Kidney tubule cell (primary cell): ENCODE data around the gene CHST11.

Experiments
- DNase-seq: peaks from one replicate; pipeline ENCODE4 v3.0.0-alpha.2; 2018; ENCODE audit warnings: low spot score

Gene CHST11

DNA sequence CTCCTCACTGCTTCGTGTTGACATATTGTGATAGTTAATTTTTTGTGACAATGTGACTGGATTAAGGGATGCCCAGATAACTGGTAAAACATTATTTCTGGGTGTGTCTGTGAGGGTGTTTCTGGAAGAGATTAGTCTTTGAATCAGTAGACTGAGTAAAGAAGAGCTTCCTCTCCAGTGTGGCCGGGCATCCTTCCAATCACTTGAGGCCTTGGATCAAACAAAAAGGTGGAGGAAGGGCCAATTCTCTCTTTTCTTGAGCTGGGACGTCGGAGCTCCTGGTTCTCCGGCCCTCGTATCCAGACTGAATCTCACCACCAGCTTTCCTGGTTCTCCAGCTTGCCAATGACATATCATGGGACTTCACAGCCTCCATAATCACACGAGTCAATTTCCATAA lies 240.4 kb downstream of the CHST11 start:
- no peak for DNase-seq

DNA sequence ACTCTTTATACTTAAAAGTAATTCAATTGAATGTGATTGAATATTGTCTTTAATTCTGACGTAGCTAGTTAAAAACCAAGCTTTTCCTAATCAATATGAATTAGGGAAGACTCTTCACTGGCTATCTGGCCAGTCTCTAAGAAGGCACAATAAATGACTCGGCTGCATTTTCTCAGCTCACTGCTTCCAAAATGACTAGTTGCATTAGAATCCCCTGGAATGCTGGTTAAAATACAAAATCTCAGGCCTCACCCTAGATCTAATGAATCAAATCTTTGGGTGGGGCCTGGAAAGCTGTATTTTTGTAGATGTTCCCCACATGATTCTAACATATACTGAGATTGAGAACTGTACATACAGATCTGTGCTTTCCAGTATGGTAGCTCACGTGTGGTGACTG lies 242.1 kb downstream of the CHST11 start:
- DNase-seq = peak; percentile 55

DNA sequence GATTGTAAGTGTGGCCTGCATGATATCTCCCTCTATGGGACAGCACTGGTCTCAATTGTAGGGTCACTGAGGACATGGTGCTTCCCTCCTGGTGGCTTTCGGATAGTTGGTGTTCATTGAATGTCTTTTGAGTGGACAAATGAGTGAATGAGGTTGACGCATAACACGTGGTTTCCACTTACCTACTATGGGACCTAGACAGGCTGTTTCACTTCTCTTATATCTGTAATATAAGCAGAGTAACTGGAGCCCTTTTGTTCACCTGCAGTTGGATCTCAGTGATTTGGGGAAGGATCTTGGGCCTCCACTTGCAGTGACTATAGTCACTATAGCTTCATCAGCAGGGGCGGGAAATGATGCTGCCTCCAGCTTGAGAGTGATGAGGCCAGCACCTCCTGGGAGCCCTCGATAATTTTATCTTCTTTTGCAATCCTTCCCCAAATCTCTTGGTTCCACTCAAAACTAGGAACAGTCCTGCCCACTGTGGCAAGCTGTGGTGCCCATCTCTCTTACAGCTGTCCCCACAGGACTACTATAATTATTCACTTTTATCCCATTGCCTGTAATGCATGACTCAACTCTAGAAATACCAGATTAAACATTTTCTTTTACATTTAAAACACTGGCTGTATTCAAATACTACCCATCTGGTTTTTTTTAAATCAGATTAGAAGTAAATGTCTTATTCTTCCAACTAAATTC lies 242.9 kb downstream of the CHST11 start:
- DNase-seq = no peak

DNA sequence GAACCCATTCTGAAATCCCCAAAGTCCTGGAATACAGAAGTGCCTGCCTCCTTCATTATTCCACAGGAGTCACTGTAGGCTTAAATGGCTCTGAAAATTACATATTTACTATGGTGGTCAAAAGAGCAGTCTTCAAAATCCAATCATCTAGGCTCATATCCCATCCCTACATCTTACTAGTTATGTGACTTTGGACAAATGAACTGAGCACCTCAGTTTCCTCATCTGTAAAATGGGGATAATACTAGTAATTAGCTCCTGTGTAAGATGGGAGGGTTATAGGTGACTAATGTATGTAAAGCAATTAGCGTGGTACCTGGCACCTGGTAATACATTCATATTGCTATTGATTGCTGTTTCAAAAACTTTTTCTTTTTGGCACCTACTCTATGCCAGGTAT lies 243.6 kb downstream of the CHST11 start:
- no peak for DNase-seq

DNA sequence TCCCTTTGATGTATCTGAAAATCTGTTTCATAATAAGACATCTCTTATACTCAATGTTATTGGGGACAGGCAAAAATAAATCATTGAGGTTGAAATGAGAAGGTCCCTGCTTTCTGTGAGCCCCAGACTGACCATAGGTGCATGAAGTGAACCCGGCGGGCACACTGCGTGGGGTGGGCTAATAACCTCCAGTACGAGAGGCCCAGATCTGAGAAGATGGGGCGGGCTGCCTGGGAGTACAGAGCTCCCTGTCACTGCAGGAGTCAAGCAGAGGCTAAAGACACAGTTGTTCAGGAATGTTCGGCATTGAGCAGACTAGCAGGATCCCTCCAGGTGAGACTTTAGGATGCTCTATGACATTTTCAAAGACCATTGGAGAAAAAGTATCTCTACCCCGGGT lies 244.6 kb downstream of the CHST11 start:
- DNase-seq = no peak

DNA sequence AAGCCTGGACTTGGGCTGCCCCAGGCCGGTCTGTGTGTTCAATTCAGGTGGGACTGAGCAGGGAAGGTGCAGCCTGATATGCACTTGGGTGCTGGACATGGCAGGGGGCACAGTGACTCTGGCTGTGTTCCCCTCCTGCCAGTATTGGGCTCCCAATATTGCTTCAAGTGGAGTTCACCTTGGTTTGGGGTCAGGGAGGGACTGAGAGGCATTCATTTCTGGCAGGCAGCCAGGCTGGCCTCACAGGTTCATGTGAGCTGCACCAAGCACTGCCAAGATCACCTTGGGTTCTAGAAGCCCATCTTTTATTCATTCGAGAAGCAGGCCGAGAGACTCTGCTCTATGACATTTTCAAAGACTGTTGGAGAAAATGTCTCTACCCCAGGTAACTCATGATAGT lies 245.0 kb downstream of the CHST11 start:
- DNase-seq = no peak

DNA sequence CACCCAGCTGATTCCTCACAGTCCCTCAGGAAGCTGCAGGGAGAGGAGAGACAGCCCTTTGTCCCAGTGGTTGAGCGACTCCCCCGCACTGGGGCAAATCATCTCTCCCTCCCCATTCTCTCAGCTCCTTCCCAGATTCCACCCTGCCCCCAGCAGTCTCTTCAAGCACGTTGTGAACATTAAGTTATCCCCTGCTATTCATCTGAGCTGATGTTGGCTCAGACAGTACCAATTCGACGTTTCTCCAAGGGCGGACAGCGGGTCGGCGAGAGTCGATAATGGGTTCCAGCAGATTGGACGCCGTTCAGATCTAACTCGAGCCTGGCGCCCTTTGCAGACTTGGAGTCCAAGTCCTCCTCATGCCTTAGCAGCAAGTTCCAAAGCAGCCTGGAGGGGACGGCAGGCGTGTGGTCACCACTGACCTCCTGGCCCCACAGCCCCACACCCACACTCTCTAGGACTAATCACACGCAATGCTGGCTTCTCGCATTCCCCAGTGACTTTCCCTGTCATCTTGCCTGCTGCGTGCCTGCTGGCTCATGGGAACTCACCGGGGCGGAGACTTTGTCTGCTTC lies 245.9 kb downstream of the CHST11 start:
- no peak for DNase-seq

DNA sequence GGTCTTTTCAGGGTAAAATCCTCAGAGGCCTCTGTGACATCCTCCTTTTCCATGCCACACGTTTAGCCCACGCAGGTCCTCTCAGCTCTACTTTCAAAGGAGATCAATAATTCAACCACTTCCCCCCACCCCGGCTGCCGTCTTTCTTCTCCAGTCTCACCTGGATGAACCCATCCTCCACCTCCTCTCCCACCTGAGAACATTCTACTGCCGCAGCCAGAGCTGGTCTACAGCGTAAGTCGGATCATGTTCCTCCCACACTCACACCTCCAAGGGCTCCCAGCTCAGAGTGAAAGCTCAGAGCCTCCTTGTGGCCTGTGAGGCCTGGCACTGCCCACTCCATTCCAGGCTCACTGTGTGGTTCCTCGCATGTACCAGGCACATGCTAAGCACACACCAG lies 246.6 kb downstream of the CHST11 start:
- DNase-seq = no peak

DNA sequence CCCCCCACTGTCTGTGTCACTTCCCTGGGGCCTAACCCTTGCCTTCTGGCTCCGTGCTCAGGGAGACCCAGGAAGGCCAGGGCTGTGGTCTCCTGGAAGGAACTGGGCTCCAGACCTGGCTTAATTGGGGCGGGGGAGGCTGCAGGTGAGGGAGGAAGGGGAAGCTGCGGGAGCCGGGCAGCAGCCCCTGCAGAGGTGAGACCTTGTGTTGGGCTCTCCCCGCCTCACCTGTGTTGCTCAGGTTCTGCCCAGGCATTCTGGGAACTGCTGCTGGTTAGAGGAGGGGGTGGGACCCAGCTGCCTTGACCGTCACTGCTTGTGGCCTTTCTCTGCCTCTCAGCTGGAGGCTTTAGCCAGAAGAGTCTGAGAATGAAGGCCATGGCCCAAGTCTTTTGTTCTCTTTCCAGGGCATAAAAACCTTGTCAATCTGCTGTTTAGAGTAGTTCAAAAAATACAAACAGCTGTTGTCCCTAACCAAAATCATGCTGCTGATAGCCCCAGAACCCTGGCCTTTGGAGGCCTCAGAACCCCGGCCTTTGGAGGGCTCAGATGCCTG lies 247.6 kb downstream of the CHST11 start:
- no peak for DNase-seq

DNA sequence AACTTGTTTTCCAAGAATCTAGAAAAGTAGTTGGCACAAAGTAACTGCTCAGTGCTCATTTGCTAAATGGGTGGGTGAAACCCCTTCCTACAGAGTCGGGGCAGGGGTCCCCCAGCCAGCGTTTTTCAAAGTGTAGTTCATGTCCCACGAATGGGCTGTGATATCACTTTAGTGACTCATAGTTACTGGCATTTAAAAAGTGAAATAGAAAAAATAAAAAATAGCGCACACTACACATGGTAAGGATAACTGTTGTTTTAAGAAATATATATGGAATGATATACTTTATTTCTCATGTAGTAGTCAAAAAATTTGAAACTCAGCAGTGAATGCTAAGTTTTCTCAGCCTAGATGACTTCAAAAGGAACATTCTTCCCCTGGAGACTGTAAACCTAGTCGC lies 250.4 kb downstream of the CHST11 start:
- no peak for DNase-seq

DNA sequence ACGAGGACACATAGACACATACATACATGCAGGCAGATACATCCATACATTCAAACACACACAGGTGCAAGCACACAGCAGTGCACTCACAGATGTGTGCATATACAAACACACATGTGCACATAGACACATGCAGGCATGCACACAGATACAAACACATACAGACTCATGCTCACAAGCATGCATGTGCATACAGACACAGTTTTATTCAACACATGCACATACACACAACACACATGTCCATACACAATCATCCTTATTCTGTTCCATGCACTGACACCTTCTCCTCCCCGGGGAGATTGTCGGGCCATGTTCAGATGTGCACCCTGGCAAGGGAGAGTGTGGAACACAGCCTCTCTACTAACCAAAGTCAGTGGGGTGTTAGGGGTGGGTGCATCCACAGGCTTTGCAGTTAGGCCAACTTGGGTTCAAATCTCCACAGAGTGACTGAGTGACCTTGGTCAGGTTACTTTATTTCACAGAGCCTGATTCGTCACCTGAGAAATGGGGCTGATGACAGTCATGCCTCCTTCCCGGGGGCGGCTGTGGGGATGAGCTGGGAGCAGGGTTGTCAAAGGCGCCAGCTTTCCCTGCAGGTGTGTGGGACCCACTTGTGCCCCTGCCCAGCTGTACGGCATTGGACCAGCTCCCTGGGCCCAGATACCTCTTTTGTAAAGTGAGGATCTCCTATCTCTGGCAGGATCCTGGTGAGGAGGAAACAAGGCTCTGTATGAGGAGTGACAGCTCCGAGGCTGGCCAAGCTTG lies 251.2 kb downstream of the CHST11 start:
- DNase-seq = no peak

DNA sequence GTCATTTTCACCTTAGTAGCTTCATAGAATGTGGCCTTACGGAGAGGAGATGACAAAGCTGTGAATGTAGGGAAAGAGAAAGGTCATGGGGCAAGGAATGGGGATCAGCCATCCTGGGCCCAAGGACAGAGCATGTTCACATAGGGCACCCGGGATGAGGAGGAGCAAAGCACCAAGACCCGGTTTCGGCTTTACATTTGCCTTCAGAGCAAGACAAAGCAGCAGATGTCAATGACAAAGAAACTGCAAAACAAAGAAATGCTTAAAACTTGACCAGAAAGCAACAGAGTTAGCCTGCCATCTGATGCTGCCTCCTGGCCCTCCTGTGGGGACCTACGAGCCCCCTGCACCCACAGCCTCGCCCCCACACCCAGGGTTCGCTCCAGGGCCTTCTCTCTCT lies 252.1 kb downstream of the CHST11 start:
- DNase-seq = no peak

DNA sequence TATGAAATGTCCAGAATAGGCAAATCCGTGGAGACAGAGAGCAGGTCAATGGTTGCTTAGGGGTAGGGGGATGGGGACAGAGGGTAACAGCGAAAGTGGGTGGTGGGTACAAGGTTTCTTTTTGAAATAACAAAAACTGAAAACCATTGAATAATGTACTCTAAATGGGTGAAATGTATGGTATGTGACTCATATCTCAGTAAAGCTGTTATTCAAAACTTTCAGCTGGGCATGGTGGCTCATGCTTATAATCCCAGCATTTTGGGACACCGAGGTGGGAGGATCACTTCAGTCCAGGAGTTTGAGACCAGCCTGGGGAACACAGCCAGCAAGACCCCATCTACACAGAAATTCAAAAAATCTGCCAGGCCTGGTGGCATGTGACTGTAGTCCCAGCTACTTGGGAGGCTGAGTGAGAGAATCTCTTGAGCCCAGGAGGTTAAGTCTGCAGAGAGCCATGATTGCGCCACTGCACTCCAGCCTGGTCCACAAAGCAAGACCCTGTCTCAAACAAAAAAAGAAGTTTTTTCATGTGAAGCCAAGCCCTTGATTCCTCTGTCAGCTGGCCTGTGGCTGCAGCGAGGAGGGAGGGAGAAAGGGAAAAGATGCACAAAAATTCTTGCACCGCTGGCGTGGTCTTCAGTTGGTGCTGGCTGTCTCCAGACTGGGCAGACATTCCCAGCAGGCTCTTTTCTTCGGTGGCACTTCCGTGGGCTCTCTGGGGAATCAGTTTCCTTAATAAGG lies 253.1 kb downstream of the CHST11 start:
- DNase-seq = no peak

DNA sequence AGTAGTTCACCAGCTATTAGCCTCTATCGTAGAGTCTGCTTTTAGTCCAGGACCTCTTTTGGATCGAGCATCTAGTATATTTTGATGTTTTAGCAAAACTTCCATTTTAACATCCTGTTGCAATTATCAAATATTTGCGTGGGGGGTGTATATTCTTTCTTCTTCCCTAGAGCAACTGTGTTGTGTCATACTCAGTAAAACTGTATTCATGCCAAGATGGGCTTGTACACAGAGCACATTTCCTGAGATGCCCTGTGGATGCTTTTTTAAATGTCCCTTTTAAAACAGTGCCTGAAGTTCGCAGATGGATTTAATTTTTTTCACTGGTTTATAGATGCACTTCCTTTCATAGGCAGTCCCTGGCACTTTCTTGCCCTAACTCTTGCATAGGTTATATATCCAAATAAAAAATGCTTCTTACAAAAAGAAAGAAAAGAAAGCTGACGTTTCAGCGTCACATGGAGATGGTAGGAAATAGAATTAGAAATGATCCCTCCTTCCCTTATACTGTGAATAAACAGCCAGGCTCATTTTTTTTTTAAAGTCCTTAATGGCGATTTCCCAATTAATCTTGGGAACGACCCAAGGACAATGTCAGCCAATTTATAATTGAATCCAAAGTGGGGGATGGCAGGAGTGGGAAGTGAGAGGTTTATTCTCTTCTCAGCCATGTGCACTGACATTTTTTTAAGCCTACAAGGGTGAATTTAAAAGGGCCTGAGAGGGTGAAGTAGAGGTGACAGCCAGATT lies 254.4 kb downstream of the CHST11 start:
- DNase-seq = no peak

DNA sequence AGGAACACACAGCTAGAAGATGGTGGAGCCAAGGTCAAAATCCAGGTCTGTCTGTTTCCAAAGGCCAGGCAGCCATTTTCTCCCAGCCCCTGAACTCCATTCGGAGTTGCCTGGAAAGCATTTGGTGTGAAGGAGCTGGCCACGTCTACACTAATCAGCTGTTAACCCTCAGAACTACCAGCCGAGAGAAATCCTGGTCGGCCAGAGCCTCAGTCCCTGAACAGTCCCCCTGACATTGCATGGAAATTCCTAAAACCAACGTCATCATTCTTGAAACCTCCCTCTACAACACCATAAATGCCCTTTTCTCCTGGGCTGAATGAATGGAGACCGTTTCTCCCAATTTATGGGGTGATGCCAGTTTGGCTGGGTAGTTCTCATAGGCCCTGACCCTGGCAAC lies 255.7 kb downstream of the CHST11 start:
- DNase-seq = no peak

DNA sequence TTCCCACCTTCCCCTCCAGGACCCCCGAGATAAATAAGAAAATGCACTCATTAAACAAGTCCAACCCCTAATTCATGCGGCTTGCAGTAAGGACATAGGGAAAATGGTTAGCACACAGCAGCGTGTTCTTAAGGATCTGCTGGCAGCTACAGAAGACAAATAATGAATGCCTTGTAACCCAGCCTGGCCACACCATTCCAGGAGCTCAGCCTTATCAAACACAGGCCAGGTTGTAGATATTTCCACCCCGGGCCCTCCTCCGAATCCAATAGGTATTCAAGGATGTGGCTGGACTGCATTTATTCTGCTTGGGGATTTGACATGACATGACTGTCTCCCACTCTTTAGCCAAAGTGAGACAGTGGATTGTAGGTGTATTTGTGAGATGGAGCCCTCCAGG lies 256.2 kb downstream of the CHST11 start:
- no peak for DNase-seq

DNA sequence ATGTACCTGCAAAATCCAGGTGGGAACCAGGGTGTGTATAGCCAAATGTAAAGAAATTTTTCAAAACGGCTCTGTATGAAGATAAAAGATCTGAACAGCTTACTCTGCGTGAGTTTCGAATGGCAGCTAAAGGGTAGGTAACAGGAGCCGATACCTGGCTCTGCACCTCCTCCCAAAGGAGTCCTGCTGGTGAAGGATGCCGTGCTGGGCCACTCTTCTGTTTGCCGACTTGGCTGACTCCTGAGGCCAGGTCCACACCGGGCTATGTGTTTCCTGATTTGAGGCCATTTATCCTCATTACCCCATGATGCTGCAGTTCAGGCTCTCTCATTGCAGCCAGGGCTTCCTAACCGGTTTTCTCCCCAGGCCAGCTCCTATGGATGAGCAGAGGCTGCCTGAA lies 256.7 kb downstream of the CHST11 start:
- no peak for DNase-seq

DNA sequence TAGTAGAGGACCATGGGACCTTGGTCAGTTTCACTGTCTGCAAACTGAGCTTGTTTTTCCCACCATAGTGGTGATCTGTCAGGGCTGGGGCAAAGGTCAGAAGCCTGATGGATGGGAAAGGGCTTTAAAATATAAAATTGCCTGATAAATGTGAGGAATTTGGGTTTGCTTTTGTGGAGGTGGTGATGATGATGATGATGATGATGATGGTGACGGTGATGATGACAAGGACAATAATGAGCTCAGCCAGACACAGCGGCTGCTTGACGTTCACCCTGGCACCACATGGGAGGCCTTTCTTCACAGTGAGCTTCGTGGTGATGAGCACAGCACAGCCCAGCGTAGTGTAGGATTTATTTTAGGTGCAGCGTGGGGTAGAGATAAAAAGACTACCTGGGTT lies 257.6 kb downstream of the CHST11 start:
- DNase-seq = no peak

DNA sequence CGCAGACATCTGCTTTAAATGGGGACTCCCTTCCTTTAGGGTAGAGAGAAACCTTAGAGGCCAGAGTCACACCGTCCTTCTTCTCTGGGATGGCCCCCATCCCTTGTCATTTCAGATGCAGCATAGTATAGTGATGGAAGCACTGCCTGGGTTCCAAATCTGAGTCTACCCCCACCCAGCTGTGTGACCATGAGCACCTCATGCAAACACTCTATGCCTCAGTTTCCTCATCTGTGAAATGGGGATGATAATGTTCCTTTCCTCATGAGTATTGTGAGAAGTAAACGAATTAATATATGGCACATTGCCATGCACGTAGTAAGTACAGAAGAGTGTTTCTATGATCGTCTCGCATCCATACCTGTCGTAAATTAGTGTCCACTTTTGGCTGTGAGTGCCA lies 259.4 kb downstream of the CHST11 start:
- DNase-seq = no peak

DNA sequence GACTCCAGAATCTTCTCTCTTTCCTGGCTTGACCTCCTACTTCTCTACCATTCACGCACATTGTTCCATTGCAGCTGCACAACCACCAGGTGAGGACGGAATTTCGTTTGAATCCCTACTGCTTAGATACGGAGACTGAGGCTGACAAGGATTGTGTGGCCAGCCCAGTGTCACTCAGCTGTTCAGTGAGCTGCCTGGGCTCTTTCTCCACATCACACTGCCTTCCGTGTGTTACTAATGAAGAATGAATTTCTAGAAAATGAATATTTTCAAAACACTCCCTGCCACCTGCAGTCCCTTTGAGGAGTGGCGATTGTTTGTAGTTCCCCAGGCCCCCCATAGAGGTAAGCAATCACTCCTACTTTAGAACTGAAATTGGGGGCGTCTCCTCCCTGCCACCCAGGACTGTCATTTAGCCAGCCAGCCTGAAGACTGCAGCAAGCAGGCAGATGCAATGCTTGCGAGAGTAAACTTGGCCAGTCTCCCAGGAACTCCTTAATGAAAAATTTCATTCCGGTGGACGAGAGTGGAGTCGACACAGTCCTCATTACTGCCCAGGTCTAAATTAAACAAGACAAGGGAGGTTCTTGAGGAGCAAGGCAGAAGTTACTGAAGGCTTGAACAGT lies 261.7 kb downstream of the CHST11 start:
- DNase-seq = no peak

DNA sequence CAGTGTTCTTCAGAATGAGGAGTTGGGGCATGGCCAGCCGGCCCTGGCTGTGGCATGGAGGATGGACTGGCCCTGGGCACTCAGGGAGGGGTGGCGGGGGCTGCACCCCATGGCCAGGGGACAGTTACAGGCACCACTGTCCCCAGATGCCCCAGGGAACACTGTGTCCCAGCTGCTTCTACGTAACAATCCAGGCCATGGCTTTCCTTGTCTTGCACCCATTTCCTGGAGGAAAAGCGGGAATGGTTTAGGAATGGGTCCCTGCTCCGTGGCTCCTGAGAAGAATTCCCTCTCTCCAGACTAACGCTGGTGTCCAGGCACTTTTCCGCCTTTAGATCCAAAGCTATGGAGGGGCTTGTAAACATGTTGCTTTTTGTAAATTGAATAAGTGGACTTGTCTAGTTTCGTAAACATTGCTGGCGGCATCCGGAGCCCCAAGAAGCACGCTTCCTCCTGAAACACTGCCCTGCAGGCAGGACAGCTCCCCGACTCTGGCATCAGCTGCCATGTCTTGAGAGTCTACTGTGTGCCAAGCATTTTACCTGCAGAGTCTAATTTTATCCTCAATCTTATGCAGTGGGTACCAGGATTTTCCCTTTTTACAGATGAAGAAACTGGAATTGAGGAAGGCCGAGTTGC lies 263.1 kb downstream of the CHST11 start:
- DNase-seq = no peak
